ENCODE measurements around the gene CCNG2. TPM values are rescaled to one million over a fixed set of nuclear protein-coding genes. Genes with fewer than 3 reads are reported as not detected.

Gene CCNG2
- total and polyA plus RNA-seq, 2 of the 13 experiments (the other 11 are each of a cell fraction or from before 2014, with no cell fraction given) = 3.9 to 11.5 TPM

- TF ChIP-seq PBX3 (CRISPR knock-in tag; IDR thresholded peaks at IDR 0.05; ENCODE audit: borderline replicate concordance) = no peak
These were observed 12.5 kb downstream of the CCNG2 start (continued) for GRCh38 chr4:77169481-77169880.

GRCh38 chr4:77170926-77171325 is 13.9 kb downstream of the CCNG2 start:
- H4K20me1 ChIP-seq (ENCODE audit: insufficient read depth, low read length) = no peaks in the 10 kb centered on the region
- ATAC-seq = no peak
- in situ Hi-C loops (cut with HindIII; ENCODE audit: extremely low pct_ligation_motif_present, low pct_unique_long_range_greater_than_20kb) (no loop called here), intact Hi-C loops (cut with micrococcal nuclease; ENCODE audit: unreplicated experiment) (no loop called here)
- no peak overlapping the region for H3K4me2 ChIP-seq (ENCODE audit: low read depth, low read length)
- H3K27me3 ChIP-seq (ENCODE audit: control insufficient read depth in 1 of 2, insufficient read depth in 2 of 2, low read length in 2 of 2) = no peaks in the 10 kb centered on the region
- 79% methylated on average over 4 of the region's 4 CpGs for WGBS (ENCODE audit: low lambda C conversion rate)
- no peaks in the 10 kb centered on the region for H3K4me1 ChIP-seq (ENCODE audit: insufficient read depth, low read length)
- no peak overlapping the region for H3K27ac ChIP-seq (ENCODE audit: extremely low read length, insufficient read depth, low read length)
- H3K4me3 ChIP-seq (replicated peaks in 1 of 3; ENCODE audit: insufficient read depth in 1 of 3, low read depth in 2 of 3, low read length in 3 of 3) = no peak overlapping the region
- no peak for TF ChIP-seq THAP8 (CRISPR knock-in tag; IDR thresholded peaks at IDR 0.05; ENCODE audit: borderline replicate concordance)
- no peak for TF ChIP-seq NCOR1 (IDR thresholded peaks at IDR 0.05; ENCODE audit: borderline replicate concordance, low read length)
- TF ChIP-seq PHF21A (CRISPR knock-in tag; IDR thresholded peaks at IDR 0.05) = no peak
- TF ChIP-seq POLR2AphosphoS5 (IDR thresholded peaks at IDR 0.05; ENCODE audit: low read depth, low read length) = no peak
- TF ChIP-seq ZNF724P (CRISPR knock-in tag; IDR thresholded peaks at IDR 0.05; ENCODE audit: borderline replicate concordance) = no peak
- no peak for TF ChIP-seq SIN3B (IDR thresholded peaks at IDR 0.05; ENCODE audit: low read length)
- TF ChIP-seq PRMT3 (CRISPR knock-in tag; IDR thresholded peaks at IDR 0.05; ENCODE audit: borderline replicate concordance, low read depth) = no peak
- no peak for TF ChIP-seq NR2F1 (CRISPR knock-in tag; IDR thresholded peaks at IDR 0.05)
- no peak for TF ChIP-seq RELA (CRISPR knock-in tag; IDR thresholded peaks at IDR 0.05)
- TF ChIP-seq TBL1XR1 (IDR thresholded peaks at IDR 0.05; ENCODE audit: borderline replicate concordance, low read length, partially characterized antibody) = no peak
- TF ChIP-seq HNF4A (CRISPR knock-in tag; IDR thresholded peaks at IDR 0.05) = no peak
- no peak for TF ChIP-seq ZNF773 (CRISPR knock-in tag; IDR thresholded peaks at IDR 0.05; ENCODE audit: borderline replicate concordance)
- TF ChIP-seq GMEB2 (CRISPR knock-in tag; IDR thresholded peaks at IDR 0.05; ENCODE audit: low read depth) = no peak
- no TSS peak for BruUV-seq (replicated peaks)
- peaks cover 2 to 13% of the 10 kb centered on the region in 2 experiments; a peak in 2 of 5 replicates for H3K36me3 ChIP-seq (replicated peaks in 1 of 2; ENCODE audit: control insufficient read depth in 1 of 2, insufficient read depth in 2 of 2, low read length in 2 of 2)
- no peak overlapping the region for H2AFZ ChIP-seq (ENCODE audit: low read length)
- no peaks in the 10 kb centered on the region for H3K79me2 ChIP-seq (ENCODE audit: insufficient read depth, low read length)
- no peaks in the 10 kb centered on the region for H3K9me3 ChIP-seq (ENCODE audit: low read length)
- FAIRE-seq = no peak
- CTCF ChIA-PET (ENCODE audit: low intra/inter-chr PET ratio, low total read pairs) = no interaction called here
- no peak overlapping the region for H3K9ac ChIP-seq (ENCODE audit: insufficient read depth, low read depth, low read length)
- POLR2A ChIA-PET = no interaction called here
- DNase-seq (ENCODE audit: low spot score) = no peak

Measured in HepG2 (cell line).